K562 (cell line): Measurements from ENCODE around the gene PSMA7. TPM values are rescaled to one million over a fixed set of nuclear protein-coding genes. Genes with fewer than 3 reads are reported as not detected.

Experiments
- CBX1 ChIP-seq: sonication (generic); IDR thresholded peaks from 2 replicates; pipeline ENCODE4 v1.6.1; 2016; ENCODE audit warnings: antibody characterized with exemption, low read depth, mild to moderate bottlenecking
- FOXO4 ChIP-seq: fragments of 450-650 bp; formaldehyde crosslinking; IDR thresholded peaks from 2 replicates; pipeline ENCODE4 v1.4.0; 2020; ENCODE audit warnings: mild to moderate bottlenecking, moderate library complexity
- GABPB2 ChIP-seq: fragments of 250-450 bp; sonication (Bioruptor Pico); conservative IDR thresholded peaks from 2 replicates; pipeline ENCODE4 v1.5.1; 2021; ENCODE audit warnings: mild to moderate bottlenecking
- GTF2B ChIP-seq: IDR thresholded peaks from 2 replicates; pipeline ENCODE4 v1.6.1; 2011; ENCODE audit not compliant: insufficient read length; ENCODE audit errors: extremely low read depth
- HMGN3 ChIP-seq: IDR thresholded peaks from 2 replicates; pipeline ENCODE4 v1.6.1; 2011; ENCODE audit warnings: borderline replicate concordance, low read depth, mild to moderate bottlenecking, mixed read lengths, low read length; ENCODE audit not compliant: insufficient read length; ENCODE audit errors: extremely low read depth
- MAFF ChIP-seq: IDR thresholded peaks from 2 replicates; pipeline ENCODE4 v1.6.1; 2012; ENCODE audit warnings: low read length, improper control_type of control experiment
- MCM3 ChIP-seq: fragments of 450-650 bp; IDR thresholded peaks from 2 replicates; pipeline ENCODE4 v1.6.1; 2016
- MEIS2 ChIP-seq: fragments of 450-650 bp; IDR thresholded peaks from 2 replicates; pipeline ENCODE4 v1.6.1; 2014; ENCODE audit warnings: mild to moderate bottlenecking; ENCODE audit not compliant: partially characterized antibody
- MYC ChIP-seq, 2 experiments: fragments of 250-450 bp in 1 of 2; sonication (Bioruptor Pico) in 1 of 2; IDR thresholded peaks; 2 replicates each; pipeline versions ENCODE4 v1.5.1 to v1.6.1; 2012 to 2021; ENCODE audit warnings: low read depth in 2 of 2, borderline replicate concordance in 1 of 2, improper control_type of control experiment in 1 of 2, low read length in 1 of 2, mild to moderate bottlenecking in 1 of 2, moderate library complexity in 1 of 2
- TAL1 ChIP-seq: fragments of 450-650 bp; IDR thresholded peaks from 2 replicates; pipeline ENCODE4 v1.6.1; 2016; ENCODE audit warnings: mild to moderate bottlenecking
- TRIM25 ChIP-seq: fragments of 450-650 bp; IDR thresholded peaks from 2 replicates; pipeline ENCODE4 v1.7.0; 2016; ENCODE audit warnings: borderline replicate concordance
- ZBTB7A ChIP-seq: IDR thresholded peaks from 2 replicates; pipeline ENCODE4 v1.6.1; 2011; ENCODE audit warnings: low read depth, mild to moderate bottlenecking, low read length, moderate library complexity, borderline replicate concordance; ENCODE audit not compliant: control insufficient read depth
- ZFP91 ChIP-seq: sonication (generic); formaldehyde crosslinking; IDR thresholded peaks from 2 replicates; pipeline ENCODE4 v1.8.0; 2022; ENCODE audit warnings: mild to moderate bottlenecking, missing genetic modification reagents
- ZKSCAN8 ChIP-seq: fragments of 200-800 bp; sonication (Bioruptor generic); IDR thresholded peaks from 2 replicates; pipeline ENCODE4 v1.6.1; 2016; ENCODE audit warnings: missing genetic modification characterization, missing compliant biosample characterization
- ZNF232 ChIP-seq: sonication (generic); formaldehyde crosslinking; IDR thresholded peaks from 2 replicates; pipeline ENCODE4 v1.8.0; 2022; ENCODE audit warnings: mild to moderate bottlenecking, missing genetic modification reagents
- ZNF263 ChIP-seq: sonication (generic); formaldehyde crosslinking; IDR thresholded peaks from 2 replicates; pipeline ENCODE4 v1.8.0; 2022; ENCODE audit warnings: mild to moderate bottlenecking, missing genetic modification reagents, borderline replicate concordance
- ZNF277 ChIP-seq: fragments of 250-450 bp; sonication (Bioruptor Pico); IDR thresholded peaks from 2 replicates; pipeline ENCODE4 v1.8.0; 2022; ENCODE audit warnings: inconsistent platforms, mild to moderate bottlenecking, moderate library complexity, borderline replicate concordance
- ZNF41 ChIP-seq: fragments of 250-450 bp; sonication (Bioruptor Pico); conservative IDR thresholded peaks from 2 replicates; pipeline ENCODE4 v1.4.0; 2020; ENCODE audit warnings: mild to moderate bottlenecking
- ZNF586 ChIP-seq: fragments of 450-650 bp; formaldehyde crosslinking; conservative IDR thresholded peaks from 2 replicates; pipeline ENCODE4 v1.4.0; 2020; ENCODE audit warnings: mild to moderate bottlenecking, moderate library complexity
- ZSCAN29 ChIP-seq: fragments of 450-650 bp; IDR thresholded peaks from 2 replicates; pipeline ENCODE4 v1.6.1; 2017
- polyA plus RNA-seq, 8 experiments: library from polyadenylated mRNA; depleted of rRNA in 4 of 8; stranded (reverse) in 5 of 8; unstranded in 3 of 8; fragments of >200 nt; fragmentation: Nextera tagmentation in 2 of 8; fragmentation: Illumina TruSeq in 1 of 8; extraction: Ambion mirVana in 2 of 8; extraction: Trizol in 1 of 8; gene quantifications; 2 replicates each; pipeline versions ENCODE4 v1.2.1 to v1.2.3, GENCODE V29; 2011 to 2014; ENCODE audit warnings: inconsistent platforms in 1 of 8, missing spikeins in 1 of 8
- total RNA-seq, 7 experiments: library from RNA; depleted of rRNA in 6 of 7; stranded (reverse); fragments of >200 nt in 6 of 7; fragmentation: Illumina TruSeq in 2 of 7; extraction: Trizol in 2 of 7; gene quantifications; 2 replicates each; pipeline versions ENCODE4 v1.2.1 to v1.2.3, GENCODE V29; 2011 to 2021; ENCODE audit warnings: low replicate concordance in 1 of 7

PSMA7 gene
- total and polyA plus RNA-seq, 9 of the 15 experiments (the other 6 are each of a cell fraction or from before 2014, with no cell fraction given): 257 to 510 (median 393) TPM

GRCh38 chr20:62182469-62183425 is 39.6 kb upstream of the PSMA7 start, which contains the start of gene MTG2 (continued):
- TF ChIP-seq ZNF41 (CRISPR knock-in tag): no peak
- TF ChIP-seq MCM3: no peak
- TF ChIP-seq ZSCAN29: peak; percentile 79
- TF ChIP-seq MAFF: no peak
- 0 out of 2 replicates have a peak, but pooled peaks have one; percentile 41 for TF ChIP-seq ZNF232 (CRISPR knock-in tag)
- no peak for TF ChIP-seq MEIS2
- no peak for TF ChIP-seq GTF2B
- TF ChIP-seq MYC (IDR thresholded peaks at IDR 0.05; ENCODE audit: low read depth, low read length): peak; percentile 91
- peak; percentile 85; the same call in 1 of the 2 replicates for TF ChIP-seq MYC (CRISPR knock-in tag; IDR thresholded peaks at IDR 0.05; ENCODE audit: borderline replicate concordance, low read depth)
- TF ChIP-seq ZNF263 (CRISPR knock-in tag): 0 out of 2 replicates have a peak, but pooled peaks have one; percentile 19
- TF ChIP-seq ZNF586 (CRISPR knock-in tag): no peak
- TF ChIP-seq TRIM25: no peak
- TF ChIP-seq ZFP91: no peak
- 0 out of 2 replicates have a peak, but pooled peaks have one; percentile 10 for TF ChIP-seq TAL1
- no peak for TF ChIP-seq ZNF277 (CRISPR knock-in tag)
- no peak for TF ChIP-seq GABPB2 (CRISPR knock-in tag)
- TF ChIP-seq FOXO4 (CRISPR knock-in tag): peak; percentile 48; the same call in 1 of the 2 replicates
- TF ChIP-seq CBX1: no peak
- TF ChIP-seq ZKSCAN8 (CRISPR knock-in tag): no peak
- TF ChIP-seq HMGN3: peak; percentile 77
- peak; percentile 94 for TF ChIP-seq ZBTB7A
